GM18519 (cell line): ENCODE results near the gene IL20.

Experiments used
- ATAC-seq: cut with Tn5 transposase; IDR thresholded peaks from one replicate; pipeline ENCODE4 v1.9.1; 2021; ENCODE audit warnings: mild to moderate bottlenecking, moderate library complexity; ENCODE audit not compliant: unreplicated experiment, low FRiP score

The IL20 gene

DNA sequence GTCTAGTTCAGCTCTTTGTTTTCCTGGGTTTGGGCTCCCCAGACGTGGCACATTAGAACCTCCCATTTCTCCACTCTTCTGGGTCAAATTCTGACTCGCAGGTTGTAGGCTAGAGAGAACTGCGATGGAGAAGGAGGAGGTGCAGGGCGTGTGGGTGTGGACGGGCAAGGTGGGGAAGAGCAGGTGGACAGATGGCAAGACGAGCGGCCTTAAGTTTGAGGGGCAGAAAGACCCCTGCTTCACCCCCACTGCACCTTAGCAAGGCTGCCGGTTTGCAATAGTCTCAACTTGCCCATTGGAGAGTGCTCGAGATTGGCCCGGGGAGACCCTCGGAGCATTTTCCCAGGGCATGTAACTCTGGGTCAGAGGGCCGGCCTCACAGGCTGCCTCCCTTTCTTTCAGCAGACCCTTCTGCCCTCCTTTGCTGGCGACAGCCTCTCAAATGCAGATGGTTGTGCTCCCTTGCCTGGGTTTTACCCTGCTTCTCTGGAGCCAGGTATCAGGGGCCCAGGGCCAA, 33.5 kb downstream of the IL20 start:
- ATAC-seq: no peak

GRCh38 chr1:206899717-206900116, 34.3 kb downstream of the IL20 start:
- ATAC-seq: no peak

DNA sequence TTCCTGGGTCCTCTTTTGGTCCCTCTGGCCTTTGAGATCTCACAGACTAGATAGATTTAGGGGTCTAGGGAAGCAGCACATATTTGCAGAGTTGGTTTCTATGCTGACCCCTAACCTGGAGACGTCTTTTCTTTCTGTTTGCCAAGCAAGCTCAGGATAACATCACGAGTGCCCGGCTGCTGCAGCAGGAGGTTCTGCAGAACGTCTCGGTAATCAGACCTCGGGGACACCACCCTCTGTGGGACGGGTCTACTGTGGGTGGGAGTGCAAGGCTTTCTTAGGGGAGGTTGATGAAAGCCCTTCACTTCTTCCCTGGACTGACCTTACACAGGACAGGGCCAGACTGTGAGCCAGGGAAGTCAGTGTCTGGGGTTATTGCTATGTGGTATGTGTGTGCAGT, 34.7 kb downstream of the IL20 start:
- ATAC-seq: no peak

- no peak for ATAC-seq
Measured at GRCh38 chr1:206901944-206902343, 36.5 kb downstream of the IL20 start.

DNA sequence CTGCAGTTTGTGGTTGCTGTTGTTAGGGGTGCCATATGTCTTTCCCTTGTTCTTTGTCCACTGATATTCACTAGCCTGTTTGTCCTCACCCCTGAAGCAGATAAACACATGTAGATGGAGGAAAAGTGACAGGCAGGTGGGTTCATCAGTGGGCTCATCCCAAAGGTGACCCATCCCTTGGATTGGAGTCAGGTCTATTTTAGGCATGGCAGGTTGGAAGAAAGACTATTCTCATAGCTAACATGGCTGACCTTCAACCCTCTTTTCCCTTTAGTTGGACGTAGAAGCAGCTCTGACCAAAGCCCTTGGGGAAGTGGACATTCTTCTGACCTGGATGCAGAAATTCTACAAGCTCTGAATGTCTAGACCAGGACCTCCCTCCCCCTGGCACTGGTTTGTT, 37.3 kb downstream of the IL20 start:
- ATAC-seq: no peak

GRCh38 chr1:206903687-206904086, 38.3 kb downstream of the IL20 start:
- no peak for ATAC-seq

- no peak for ATAC-seq
Measured at GRCh38 chr1:206904423-206905142, 39.2 kb downstream of the IL20 start.

GRCh38 chr1:206905295-206906164, 40.1 kb downstream of the IL20 start:
- ATAC-seq: no peak

GRCh38 chr1:206907304-206907991, 42.0 kb downstream of the IL20 start:
- no peak for ATAC-seq

DNA sequence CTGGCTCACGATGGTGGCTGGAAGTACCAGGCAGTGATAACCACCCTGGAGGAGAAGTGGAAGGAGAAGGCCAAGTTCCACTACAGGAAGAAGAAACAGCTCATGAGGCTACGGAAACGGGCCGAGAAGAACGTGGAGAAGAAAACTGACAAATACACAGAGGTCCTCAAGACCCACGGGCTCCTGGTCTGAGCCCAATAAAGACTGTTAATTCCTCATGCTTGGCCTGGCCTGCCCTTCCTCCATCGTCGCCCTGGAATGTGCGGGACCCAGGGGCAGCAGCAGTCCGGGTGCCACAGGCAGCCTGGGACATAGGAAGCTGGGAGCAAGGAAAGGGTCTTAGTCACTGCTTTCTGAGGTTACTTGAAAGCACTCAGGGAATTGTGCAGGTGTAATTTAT, 42.6 kb downstream of the IL20 start:
- ATAC-seq: no peak

DNA sequence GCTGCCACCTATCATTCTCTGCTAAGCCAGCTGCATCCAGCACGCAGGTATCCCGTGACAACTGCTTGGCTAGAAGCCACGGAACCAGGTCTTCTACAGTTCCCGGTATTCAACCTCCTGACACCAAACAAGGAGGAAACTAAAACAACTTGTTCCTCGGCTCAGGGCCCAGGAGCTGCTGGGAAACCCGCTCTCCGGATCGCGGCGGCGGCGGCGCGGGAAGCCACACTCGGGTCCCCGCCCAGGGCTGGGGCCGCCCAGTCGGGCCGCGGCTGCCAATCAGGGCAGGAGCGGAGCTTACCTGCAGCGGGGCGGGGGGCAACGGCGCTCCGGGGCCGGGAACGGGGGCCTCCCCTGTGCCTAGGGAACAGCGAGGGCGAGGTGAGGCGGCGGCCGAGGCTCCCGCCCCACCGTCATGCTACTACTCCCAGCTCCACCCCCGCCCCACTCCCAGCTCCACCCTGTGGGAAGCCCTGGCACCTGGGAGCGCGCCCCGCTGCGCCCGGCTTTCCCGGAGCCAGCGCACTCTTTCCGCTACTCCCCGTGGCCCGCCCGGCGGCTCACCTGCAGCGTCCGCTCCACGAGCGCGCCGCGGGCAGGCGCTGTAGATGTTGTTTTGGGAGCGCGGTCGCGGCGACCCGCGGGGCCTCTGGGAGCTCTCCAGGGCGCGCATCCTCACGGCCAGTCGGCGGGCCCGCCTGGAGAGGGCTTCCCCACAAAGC, 43.9 kb downstream of the IL20 start:
- ATAC-seq: no peak

DNA sequence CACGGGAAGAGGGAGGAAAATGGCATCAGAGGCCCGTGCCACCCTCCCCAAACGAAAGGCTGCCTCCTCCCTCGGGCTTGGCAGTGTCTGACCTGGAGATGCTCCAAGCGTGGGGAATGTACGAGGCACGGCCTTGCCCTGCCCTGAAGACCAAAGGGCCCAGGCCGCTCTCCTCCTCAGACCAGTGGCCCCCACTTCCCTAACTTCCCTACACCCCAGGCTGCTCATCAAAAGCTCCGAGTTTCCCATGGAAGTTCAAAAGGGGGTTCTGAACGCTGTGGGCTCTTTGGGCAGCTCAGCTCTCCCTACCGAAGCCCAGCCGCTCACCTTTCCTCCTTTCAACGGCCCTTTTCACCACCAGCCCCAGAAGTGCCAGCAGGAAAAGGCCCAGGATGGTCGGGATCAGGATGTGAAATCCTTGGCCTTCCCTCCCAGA, 44.5 kb downstream of the IL20 start:
- ATAC-seq: no peak

GRCh38 chr1:206911064-206911663, 45.7 kb downstream of the IL20 start:
- ATAC-seq: no peak

GRCh38 chr1:206912445-206913095, 47.1 kb downstream of the IL20 start:
- no peak for ATAC-seq

GRCh38 chr1:206913766-206914537, 48.5 kb downstream of the IL20 start:
- ATAC-seq: no peak

GRCh38 chr1:206915030-206915735, 49.8 kb downstream of the IL20 start:
- ATAC-seq: no peak

GRCh38 chr1:206916000-206916709, 50.7 kb downstream of the IL20 start:
- ATAC-seq: no peak
